Lower lobe of right lung (tissue), 2 donors: Measurements from ENCODE around the gene WAC. TPM values are rescaled to one million over a fixed set of nuclear protein-coding genes. Genes with fewer than 3 reads are reported as not detected.

Experiments used
- ATAC-seq, 2 donors: fragments of 200-7000 bp; cut with Tn5 transposase; one replicate each; pipeline ENCODE4 v1.9.1; 2020 to 2022; ENCODE audit warnings: mild to moderate bottlenecking in 2 of 2, moderate library complexity in 2 of 2
- DNase-seq: peaks from one replicate; pipeline ENCODE4 v3.0.0-alpha.2; 2020
- H3K27ac ChIP-seq: fragments of 200-600 bp; one replicate; pipeline ENCODE4 v1.8.0; 2022
- H3K27me3 ChIP-seq: fragments of 200-600 bp; one replicate; pipeline ENCODE4 v1.8.0; 2022; ENCODE audit warnings: low read depth
- H3K36me3 ChIP-seq: fragments of 200-600 bp; one replicate; pipeline ENCODE4 v1.8.0; 2022; ENCODE audit warnings: mild to moderate bottlenecking
- H3K4me1 ChIP-seq: fragments of 200-600 bp; one replicate; pipeline ENCODE4 v1.8.0; 2022
- H3K4me3 ChIP-seq: fragments of 200-600 bp; one replicate; pipeline ENCODE4 v1.8.0; 2022; ENCODE audit warnings: mild to moderate bottlenecking
- H3K9me3 ChIP-seq: fragments of 200-600 bp; one replicate; pipeline ENCODE4 v1.8.0; 2022
- CTCF ChIP-seq: fragments of 200-600 bp; IDR thresholded peaks from one replicate; pipeline ENCODE4 v1.8.0; 2022; ENCODE audit warnings: antibody characterized with exemption, mild to moderate bottlenecking
- intact Hi-C: fragments of 100-400 bp; cut with DNase I; formaldehyde crosslinking; loops from one replicate; pipeline ENCODE4 v1.11.0; 2022
- total RNA-seq: library from RNA; stranded (reverse); fragmentation: NEBNext Ultra II Directional; extraction: Animal tissue kit (Norgen Biotek cat#: 25700); gene quantifications from one replicate; pipeline ENCODE4 v1.2.1, GENCODE V29; 2021
- donor health status: DM: no; HTN: yes; CAD: no; lungs with severe emphysema.

Gene WAC
- total RNA-seq, 1 donor from 2014 or later, result 123 TPM

GRCh38 chr10:28560617-28561016 lies 27.7 kb downstream of the WAC start:
- Histone ChIP-seq H3K9me3 (no peaks in the 10 kb centered on the region), H3K27ac (no peak overlapping the region), H3K4me1 (peaks cover 70% of the 10 kb centered on the region), H3K36me3 (peaks cover 23% of the 10 kb centered on the region), H3K27me3 (no peaks in the 10 kb centered on the region), H3K4me3 (no peak overlapping the region)
- intact Hi-C loops, result no loop called here
- no peak for DNase-seq
- no peak for TF ChIP-seq CTCF
- ATAC-seq, result no peak

- no peak overlapping the region for H3K27ac ChIP-seq
- DNase-seq (no peak), ATAC-seq (no peak)
- H3K9me3 ChIP-seq, result no peaks in the 10 kb centered on the region
- H3K4me3 ChIP-seq, result no peak overlapping the region
- intact Hi-C loops, result no loop called here
- H3K36me3 ChIP-seq, result peaks cover 30% of the 10 kb centered on the region
- no peak for TF ChIP-seq CTCF
- H3K4me1 ChIP-seq, result peaks cover 74% of the 10 kb centered on the region
- no peaks in the 10 kb centered on the region for H3K27me3 ChIP-seq
Observed at GRCh38 chr10:28561531-28561930, 28.6 kb downstream of the WAC start.

GRCh38 chr10:28564905-28565304 lies 32.0 kb downstream of the WAC start:
- no peak for TF ChIP-seq CTCF
- ATAC-seq, result no peak
- peaks cover 64% of the 10 kb centered on the region for H3K4me1 ChIP-seq

GRCh38 chr10:28566458-28567015 lies 33.6 kb downstream of the WAC start:
- intact Hi-C loops, result no loop called here
- no peaks in the 10 kb centered on the region for H3K27me3 ChIP-seq

More at GRCh38 chr10:28564905-28565304, 32.0 kb downstream of the WAC start:
- DNase-seq, result no peak
- Histone ChIP-seq H3K9me3 (no peaks in the 10 kb centered on the region), H3K4me3 (no peak overlapping the region), H3K27me3 (no peaks in the 10 kb centered on the region), H3K36me3 (peaks cover 30% of the 10 kb centered on the region), H3K27ac (no peak overlapping the region)
- intact Hi-C loops, result no loop called here

GRCh38 chr10:28569506-28570159 lies 36.7 kb downstream of the WAC start:
- peaks cover 61% of the 10 kb centered on the region for H3K4me1 ChIP-seq
- intact Hi-C loops, result no loop called here

More at GRCh38 chr10:28566458-28567015, 33.6 kb downstream of the WAC start:
- Histone ChIP-seq H3K27ac (no peak overlapping the region), H3K9me3 (no peaks in the 10 kb centered on the region), H3K4me3 (no peak overlapping the region), H3K4me1 (peaks cover 60% of the 10 kb centered on the region), H3K36me3 (peaks cover 29% of the 10 kb centered on the region)
- TF ChIP-seq CTCF, result no peak
- ATAC-seq, result no peak
- DNase-seq, result no peak

More at GRCh38 chr10:28569506-28570159, 36.7 kb downstream of the WAC start:
- peak in 1 of 2 donors; percentile 67 for ATAC-seq
- Histone ChIP-seq H3K27me3 (no peaks in the 10 kb centered on the region), H3K4me3 (no peak overlapping the region), H3K9me3 (no peaks in the 10 kb centered on the region), H3K36me3 (peaks cover 35% of the 10 kb centered on the region), H3K27ac (no peak overlapping the region)
- no peak for TF ChIP-seq CTCF
- no peak for DNase-seq
